ENCODE data around the gene MYH14. TPM values are rescaled to one million over a fixed set of nuclear protein-coding genes. Genes with fewer than 3 reads are reported as not detected.

MYH14 gene
- total and polyA plus RNA-seq, 2 of the 8 experiments (the other 6 are each of a cell fraction or from before 2014, with no cell fraction given), result 17.3 to 28.6 TPM

- POLR2A ChIA-PET (ENCODE audit: partially characterized antibody), result no interaction called here
- CTCF ChIA-PET (ENCODE audit: partially characterized antibody), result interaction anchor here (1.3 kb wide), 1 partner anchor 68 kb away, joined by 4 read pairs; no protein-coding TSS in a partner anchor
- TF ChIP-seq ASH2L (IDR thresholded peaks at IDR 0.05; ENCODE audit: low read length) (no peak), ATF2 (IDR thresholded peaks at IDR 0.05; ENCODE audit: low read length) (no peak), EZH2 (IDR thresholded peaks at IDR 0.05; ENCODE audit: low read depth, low read length, severe bottlenecking) (no peak), EGR1 (IDR thresholded peaks at IDR 0.05; ENCODE audit: borderline replicate concordance, low read depth, low read length) (no peak), SP1 (IDR thresholded peaks at IDR 0.05; ENCODE audit: low read depth, low read length) (no peak), TAF1 (IDR thresholded peaks at IDR 0.05; ENCODE audit: low read depth, low read length) (no peak), POLR2A (IDR thresholded peaks at IDR 0.05; ENCODE audit: control extremely low read depth in 1 of 2, low read depth in 2 of 2, low read length in 2 of 2) (no peak), RXRA (IDR thresholded peaks at IDR 0.05; ENCODE audit: insufficient read depth, low read depth, low read length) (no peak), PHF8 (conservative IDR thresholded peaks at IDR 0.05; ENCODE audit: low read depth, low read length) (no peak)
Measured at GRCh38 chr19:50303558-50303957, 100.1 kb downstream of the MYH14 start.

More at GRCh38 chr19:50303558-50303957, 100.1 kb downstream of the MYH14 start:
- no peak overlapping the region for H2AK5ac ChIP-seq (ENCODE audit: low read depth, low read length)
- peaks cover 0 to 6% (median 0%) of the 10 kb centered on the region in 4 experiments; a peak in 1 of 7 replicates for H3K27me3 ChIP-seq (replicated peaks in 1 of 4; ENCODE audit: control insufficient read depth in 3 of 4, extremely low read depth in 1 of 4, insufficient read depth in 3 of 4, low read length in 3 of 4)
- H2BK5ac ChIP-seq (ENCODE audit: low read depth, low read length), result no peak overlapping the region
- no peaks in the 10 kb centered on the region for H3K79me2 ChIP-seq (ENCODE audit: control insufficient read depth in 1 of 2, insufficient read depth in 2 of 2, low read length in 2 of 2)
- no peak overlapping the region for H2BK20ac ChIP-seq (ENCODE audit: low read length)
- H4K8ac ChIP-seq (ENCODE audit: extremely low read depth, insufficient read depth, low read length), result no peak overlapping the region
- H3K79me1 ChIP-seq (ENCODE audit: low read depth, low read length), result no peaks in the 10 kb centered on the region
- H3K4me2 ChIP-seq (ENCODE audit: insufficient read depth in 1 of 2, low read depth in 2 of 2, low read length in 2 of 2), result no peak overlapping the region
- H3K23me2 ChIP-seq (ENCODE audit: low read depth, low read length), result no peaks in the 10 kb centered on the region
- H4K20me1 ChIP-seq (replicated peaks in 1 of 2; ENCODE audit: control insufficient read depth in 1 of 2, insufficient read depth in 2 of 2, low read length in 2 of 2), result no peaks in the 10 kb centered on the region
- H3K27ac ChIP-seq (ENCODE audit: low read depth, low read length), result no peak overlapping the region
- no peak overlapping the region for H3K9ac ChIP-seq (replicated peaks in 1 of 4; ENCODE audit: extremely low read depth in 1 of 4, low read depth in 3 of 4, low read length in 3 of 4)
- no peak overlapping the region for H3K4ac ChIP-seq (replicated peaks; ENCODE audit: insufficient read length, low read depth, low read length)
- no peak overlapping the region for H2AFZ ChIP-seq (ENCODE audit: low read length)
- peaks cover 15 to 20% of the 10 kb centered on the region in 2 experiments; a peak in 3 of 4 replicates for H3K9me3 ChIP-seq (ENCODE audit: insufficient read depth in 2 of 2, low read depth in 1 of 2, low read length in 1 of 2)
- no peak overlapping the region for H3K56ac ChIP-seq (replicated peaks; ENCODE audit: insufficient read length, low read depth, low read length)
- no peak overlapping the region for H2BK15ac ChIP-seq (ENCODE audit: low read length)
- no peak overlapping the region for H2BK120ac ChIP-seq (replicated peaks; ENCODE audit: low read depth, low read length)
- H3K14ac ChIP-seq (ENCODE audit: insufficient read length), result no peak overlapping the region
- no peak overlapping the region for H2BK12ac ChIP-seq (ENCODE audit: low read depth, low read length)
- H3K18ac ChIP-seq (ENCODE audit: extremely low read depth, low read length), result no peak overlapping the region
- no peak for FAIRE-seq
- peaks cover 0 to 28% (median 6%) of the 10 kb centered on the region in 4 experiments; a peak in 4 of 8 replicates for H3K36me3 ChIP-seq (ENCODE audit: control insufficient read depth in 2 of 4, insufficient read depth in 4 of 4, low read length in 3 of 4)
- H4K5ac ChIP-seq (ENCODE audit: insufficient read length, low read depth, low read length), result no peak overlapping the region
- H4K91ac ChIP-seq (replicated peaks; ENCODE audit: insufficient read length, low read length), result no peak overlapping the region
- DNase-seq (ENCODE audit: low read depth in 1 of 2, low spot score in 2 of 2), result no peak
- no peaks in the 10 kb centered on the region for H3K4me1 ChIP-seq (replicated peaks in 1 of 4; ENCODE audit: control insufficient read depth in 3 of 4, insufficient read depth in 4 of 4, low read length in 3 of 4)
- H3K4me3 ChIP-seq (ENCODE audit: extremely low read depth in 1 of 4, insufficient read depth in 2 of 4, low read depth in 3 of 4, low read length in 4 of 4), result no peak overlapping the region
- no peak overlapping the region for H3K23ac ChIP-seq (ENCODE audit: insufficient read length)
